ENCODE data around the gene ERN1.
"Not testable (repeated sequence)": the region's sequence is repeated elsewhere in the genome, so short reads cannot be mapped to it uniquely, and the experiment has no call there.

DNA sequence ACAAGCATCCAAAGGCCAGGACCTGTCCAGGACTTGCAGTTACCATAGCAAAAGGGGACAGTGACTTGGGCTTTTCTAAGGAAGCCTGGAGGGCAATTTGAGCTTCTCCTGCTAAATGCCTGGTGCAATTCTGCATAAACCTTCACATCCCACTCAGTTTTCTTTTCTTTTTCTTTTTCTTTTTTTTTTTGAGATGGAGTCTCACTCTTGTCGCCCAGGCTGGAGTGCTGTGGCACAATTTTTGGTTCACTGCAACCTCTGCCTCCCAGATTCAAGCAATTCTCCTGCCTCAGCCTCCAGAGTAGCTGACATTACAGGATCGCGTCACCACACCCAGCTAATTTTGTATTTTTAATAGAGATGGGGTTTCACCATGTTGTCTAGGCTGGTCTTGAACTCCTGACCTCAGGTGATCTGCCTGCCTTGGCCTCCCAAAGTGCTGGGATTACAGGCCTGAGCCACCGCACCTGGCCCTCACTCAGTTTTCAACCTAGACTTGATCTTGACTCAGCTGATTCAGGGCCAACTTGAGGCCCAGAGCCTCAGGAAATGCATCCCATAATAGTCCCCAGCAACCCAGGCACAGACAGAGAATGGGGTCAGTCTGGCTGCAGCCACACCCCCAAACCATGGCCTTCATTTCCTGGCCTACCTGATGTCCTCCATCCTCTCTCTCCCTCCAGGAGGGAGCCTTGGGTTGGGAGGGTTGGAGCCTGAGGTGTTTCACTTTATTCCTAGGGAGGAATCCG, 122.7 kb downstream of the ERN1 start:
- TF ChIP-seq, protein P1, sequence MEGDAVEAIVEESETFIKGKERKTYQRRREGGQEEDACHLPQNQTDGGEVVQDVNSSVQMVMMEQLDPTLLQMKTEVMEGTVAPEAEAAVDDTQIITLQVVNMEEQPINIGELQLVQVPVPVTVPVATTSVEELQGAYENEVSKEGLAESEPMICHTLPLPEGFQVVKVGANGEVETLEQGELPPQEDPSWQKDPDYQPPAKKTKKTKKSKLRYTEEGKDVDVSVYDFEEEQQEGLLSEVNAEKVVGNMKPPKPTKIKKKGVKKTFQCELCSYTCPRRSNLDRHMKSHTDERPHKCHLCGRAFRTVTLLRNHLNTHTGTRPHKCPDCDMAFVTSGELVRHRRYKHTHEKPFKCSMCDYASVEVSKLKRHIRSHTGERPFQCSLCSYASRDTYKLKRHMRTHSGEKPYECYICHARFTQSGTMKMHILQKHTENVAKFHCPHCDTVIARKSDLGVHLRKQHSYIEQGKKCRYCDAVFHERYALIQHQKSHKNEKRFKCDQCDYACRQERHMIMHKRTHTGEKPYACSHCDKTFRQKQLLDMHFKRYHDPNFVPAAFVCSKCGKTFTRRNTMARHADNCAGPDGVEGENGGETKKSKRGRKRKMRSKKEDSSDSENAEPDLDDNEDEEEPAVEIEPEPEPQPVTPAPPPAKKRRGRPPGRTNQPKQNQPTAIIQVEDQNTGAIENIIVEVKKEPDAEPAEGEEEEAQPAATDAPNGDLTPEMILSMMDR (IDR thresholded peaks at IDR 0.05): not testable (repeated sequence)
- TF ChIP-seq POLR2A (IDR thresholded peaks at IDR 0.05): not testable (repeated sequence)
